ENCODE data around the gene HIPK2. TPM values are rescaled to one million over a fixed set of nuclear protein-coding genes. Genes with fewer than 3 reads are reported as not detected.

HIPK2 gene
- polyA plus RNA-seq, 1 donor (not counting 4 experiments of a cell fraction or from before 2014, with no cell fraction given) = 5.8 TPM

DNA sequence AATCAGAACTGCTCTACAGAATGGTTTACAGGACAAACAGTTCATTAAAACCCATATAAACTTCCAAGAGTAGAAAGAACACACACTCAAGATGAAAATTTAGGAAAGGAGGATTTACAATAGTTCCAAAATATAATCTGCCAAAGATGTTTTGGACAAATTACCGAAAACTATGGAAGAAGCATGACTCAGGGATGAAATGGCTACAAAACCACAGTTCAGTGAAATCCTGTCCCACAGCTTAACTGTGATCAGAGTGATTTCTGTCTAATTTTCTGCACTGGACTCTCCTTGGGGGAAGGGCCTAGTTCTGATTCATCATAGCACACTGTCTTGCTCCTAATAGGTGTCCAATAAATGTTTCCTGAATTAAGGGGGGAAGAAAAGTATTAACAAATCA, 82.2 kb downstream of the HIPK2 start:
- Histone ChIP-seq H3K27ac (ENCODE audit: control insufficient read depth, insufficient read depth, low read length) (no peak overlapping the region), H3K4me3 (ENCODE audit: control insufficient read depth in 2 of 3, extremely low read depth in 1 of 3, insufficient read depth in 2 of 3, low read depth in 1 of 3, low read length in 3 of 3) (no peak overlapping the region), H2AFZ (ENCODE audit: control insufficient read depth, low read length) (no peak overlapping the region), H3K9me3 (ENCODE audit: control insufficient read depth, low read depth, low read length) (no peaks in the 10 kb centered on the region), H3K4me2 (ENCODE audit: control insufficient read depth, extremely low read depth, insufficient read depth, low read depth, low read length) (no peak overlapping the region), H3K79me2 (ENCODE audit: control insufficient read depth, insufficient read depth, low read length) (peaks cover 5% of the 10 kb centered on the region), H3K36me3 (ENCODE audit: control insufficient read depth in 2 of 2, extremely low read depth in 1 of 2, insufficient read depth in 2 of 2, low read length in 2 of 2) (peaks cover 5 to 14% of the 10 kb centered on the region in 2 experiments), H3K9me1 (ENCODE audit: control insufficient read depth, extremely low read depth, insufficient read depth, low read length) (no peaks in the 10 kb centered on the region), H4K20me1 (ENCODE audit: control insufficient read depth, extremely low read depth, insufficient read depth, low read length) (no peaks in the 10 kb centered on the region), H3K27me3 (ENCODE audit: control insufficient read depth, extremely low read depth, insufficient read depth, low read length) (no peaks in the 10 kb centered on the region), H3K4me1 (ENCODE audit: control insufficient read depth, extremely low read depth, insufficient read depth, low read length) (no peaks in the 10 kb centered on the region), H3K9ac (ENCODE audit: control insufficient read depth, extremely low read depth, insufficient read depth, low read length) (no peak overlapping the region)
- dilution Hi-C loops (cut with MboI; ENCODE audit: extremely low pct_ligation_motif_present, low sequenced_read_pairs) = no loop called here
- FAIRE-seq = no peak
- DNase-seq (ENCODE audit: low read depth, low spot score) = no peak
- no peak for TF ChIP-seq EZH2 (IDR thresholded peaks at IDR 0.05; ENCODE audit: low read length)
- no peak for TF ChIP-seq CTCF (optimal IDR thresholded peaks at IDR 0.05 in 1 of 3, IDR thresholded peaks at IDR 0.05 in 1 of 3, conservative IDR thresholded peaks at IDR 0.05 in 1 of 3; ENCODE audit: extremely low read depth in 1 of 3, insufficient read depth in 2 of 3, low read length in 3 of 3)

- H3K27ac ChIP-seq (ENCODE audit: control insufficient read depth, insufficient read depth, low read length) = no peak overlapping the region
- no peaks in the 10 kb centered on the region for H3K27me3 ChIP-seq (ENCODE audit: control insufficient read depth, extremely low read depth, insufficient read depth, low read length)
- peaks cover 5% of the 10 kb centered on the region for H3K79me2 ChIP-seq (ENCODE audit: control insufficient read depth, insufficient read depth, low read length)
- H4K20me1 ChIP-seq (ENCODE audit: control insufficient read depth, extremely low read depth, insufficient read depth, low read length) = no peaks in the 10 kb centered on the region
- H3K4me2 ChIP-seq (ENCODE audit: control insufficient read depth, extremely low read depth, insufficient read depth, low read depth, low read length) = no peak overlapping the region
- H2AFZ ChIP-seq (ENCODE audit: control insufficient read depth, low read length) = no peak overlapping the region
- no peak for FAIRE-seq
- H3K4me3 ChIP-seq (ENCODE audit: control insufficient read depth in 2 of 3, extremely low read depth in 1 of 3, insufficient read depth in 2 of 3, low read depth in 1 of 3, low read length in 3 of 3) = no peak overlapping the region
- H3K9me3 ChIP-seq (ENCODE audit: control insufficient read depth, low read depth, low read length) = no peaks in the 10 kb centered on the region
- H3K36me3 ChIP-seq (ENCODE audit: control insufficient read depth in 2 of 2, extremely low read depth in 1 of 2, insufficient read depth in 2 of 2, low read length in 2 of 2) = peaks cover 7 to 14% of the 10 kb centered on the region in 2 experiments
- H3K9me1 ChIP-seq (ENCODE audit: control insufficient read depth, extremely low read depth, insufficient read depth, low read length) = no peaks in the 10 kb centered on the region
- dilution Hi-C loops (cut with MboI; ENCODE audit: extremely low pct_ligation_motif_present, low sequenced_read_pairs) = no loop called here
- TF ChIP-seq CTCF (optimal IDR thresholded peaks at IDR 0.05 in 1 of 3, IDR thresholded peaks at IDR 0.05 in 1 of 3, conservative IDR thresholded peaks at IDR 0.05 in 1 of 3; ENCODE audit: extremely low read depth in 1 of 3, insufficient read depth in 2 of 3, low read length in 3 of 3) = no peak
- TF ChIP-seq EZH2 (IDR thresholded peaks at IDR 0.05; ENCODE audit: low read length) = no peak
- no peak for DNase-seq (ENCODE audit: low read depth, low spot score)
- no peak overlapping the region for H3K9ac ChIP-seq (ENCODE audit: control insufficient read depth, extremely low read depth, insufficient read depth, low read length)
- no peaks in the 10 kb centered on the region for H3K4me1 ChIP-seq (ENCODE audit: control insufficient read depth, extremely low read depth, insufficient read depth, low read length)
Measured at GRCh38 chr7:139695051-139695450, 82.7 kb downstream of the HIPK2 start.
